Measurements from ENCODE around the gene ENTREP3. TPM values are rescaled to one million over a fixed set of nuclear protein-coding genes. Genes with fewer than 3 reads are reported as not detected.

ENTREP3 gene
- total RNA-seq, 1 donor from 2014 or later: 22.9 TPM

DNA sequence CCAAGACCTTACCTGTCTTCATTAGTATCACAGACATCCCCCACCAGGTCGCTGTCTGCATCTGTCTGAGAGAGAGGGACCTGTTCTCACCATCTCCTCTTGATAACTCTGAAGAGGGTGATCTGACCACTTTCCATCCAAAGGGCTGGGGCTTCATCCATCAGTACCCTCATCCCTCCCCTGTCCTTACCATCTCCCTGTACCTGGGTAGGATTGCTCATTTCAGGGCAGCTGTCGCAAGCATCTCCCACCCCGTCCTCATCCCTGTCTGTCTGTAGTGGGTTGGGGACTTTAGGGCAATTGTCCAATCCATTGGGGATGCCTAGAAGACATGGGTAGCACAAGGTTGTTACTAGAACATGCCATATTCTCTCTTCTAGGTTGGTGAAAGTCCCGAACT is 55.5 kb downstream of the ENTREP3 start:
- no peaks in the 10 kb centered on the region for H3K9me3 ChIP-seq
- peaks cover 12% of the 10 kb centered on the region for H3K36me3 ChIP-seq
- H3K27ac ChIP-seq: no peak overlapping the region
- intact Hi-C loops (cut with DNase I): no loop called here
- no peaks in the 10 kb centered on the region for H3K27me3 ChIP-seq (ENCODE audit: low read depth)
- ATAC-seq (no peak), DNase-seq (no peak)
- peaks cover 6% of the 10 kb centered on the region for H3K4me1 ChIP-seq
- H3K4me3 ChIP-seq: no peak overlapping the region
- TF ChIP-seq, protein P1, sequence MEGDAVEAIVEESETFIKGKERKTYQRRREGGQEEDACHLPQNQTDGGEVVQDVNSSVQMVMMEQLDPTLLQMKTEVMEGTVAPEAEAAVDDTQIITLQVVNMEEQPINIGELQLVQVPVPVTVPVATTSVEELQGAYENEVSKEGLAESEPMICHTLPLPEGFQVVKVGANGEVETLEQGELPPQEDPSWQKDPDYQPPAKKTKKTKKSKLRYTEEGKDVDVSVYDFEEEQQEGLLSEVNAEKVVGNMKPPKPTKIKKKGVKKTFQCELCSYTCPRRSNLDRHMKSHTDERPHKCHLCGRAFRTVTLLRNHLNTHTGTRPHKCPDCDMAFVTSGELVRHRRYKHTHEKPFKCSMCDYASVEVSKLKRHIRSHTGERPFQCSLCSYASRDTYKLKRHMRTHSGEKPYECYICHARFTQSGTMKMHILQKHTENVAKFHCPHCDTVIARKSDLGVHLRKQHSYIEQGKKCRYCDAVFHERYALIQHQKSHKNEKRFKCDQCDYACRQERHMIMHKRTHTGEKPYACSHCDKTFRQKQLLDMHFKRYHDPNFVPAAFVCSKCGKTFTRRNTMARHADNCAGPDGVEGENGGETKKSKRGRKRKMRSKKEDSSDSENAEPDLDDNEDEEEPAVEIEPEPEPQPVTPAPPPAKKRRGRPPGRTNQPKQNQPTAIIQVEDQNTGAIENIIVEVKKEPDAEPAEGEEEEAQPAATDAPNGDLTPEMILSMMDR (IDR thresholded peaks at IDR 0.05): no peak

DNA sequence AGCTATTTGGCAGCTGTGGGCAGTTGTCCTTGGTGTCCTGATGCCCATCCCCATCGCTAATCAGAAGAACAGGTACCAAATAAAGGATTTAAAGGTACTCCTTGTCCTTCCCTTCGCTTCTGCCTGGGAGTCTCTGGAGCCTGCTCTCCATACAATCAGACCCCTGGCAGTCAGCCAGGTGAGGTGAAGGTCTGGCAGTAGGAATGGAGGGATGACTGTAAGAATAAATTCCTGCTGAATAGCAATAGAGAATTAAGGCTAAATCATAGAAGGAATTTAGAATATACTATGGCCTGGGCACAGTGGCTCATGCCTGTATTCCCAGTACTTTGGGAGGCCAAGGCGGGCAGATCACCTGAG is 56.8 kb downstream of the ENTREP3 start:
- intact Hi-C loops (cut with DNase I): no loop called here
- peak; percentile 24 for DNase-seq

DNA sequence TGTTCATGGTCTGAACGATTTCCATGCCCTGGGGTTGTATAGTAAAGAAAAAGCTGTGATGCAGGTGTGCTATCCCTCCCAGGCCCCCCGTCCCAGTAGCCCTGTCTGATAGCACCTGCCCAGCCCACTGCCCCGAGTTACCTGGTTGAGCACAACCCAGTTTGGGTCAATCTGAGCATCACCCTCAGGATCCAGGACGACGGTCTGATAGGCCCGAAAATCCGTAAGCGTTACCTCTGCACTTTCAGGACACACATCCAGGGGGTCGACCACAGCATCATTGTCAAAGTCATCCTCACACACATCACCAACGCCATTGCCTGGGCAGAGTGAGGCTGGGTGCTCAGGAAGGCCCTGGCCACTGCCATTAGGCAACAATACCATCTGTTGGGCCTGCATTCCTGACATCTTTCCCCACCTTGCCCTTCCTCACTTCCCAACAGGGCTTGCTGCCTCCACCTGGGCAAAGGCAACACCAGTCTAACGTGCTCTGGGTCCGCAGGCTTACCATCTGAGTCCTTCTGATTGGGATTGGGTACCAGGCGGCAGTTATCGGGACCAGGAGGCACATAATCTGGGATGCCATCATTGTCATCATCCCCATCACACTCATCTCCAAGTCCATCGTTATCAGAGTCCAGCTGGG is 57.3 kb downstream of the ENTREP3 start:
- intact Hi-C loops (cut with DNase I): no loop called here
- no peak overlapping the region for H3K27ac ChIP-seq
- TF ChIP-seq, protein P1 (IDR thresholded peaks at IDR 0.05): no peak
- H3K9me3 ChIP-seq: no peaks in the 10 kb centered on the region
- H3K27me3 ChIP-seq (ENCODE audit: low read depth): no peaks in the 10 kb centered on the region
- no peak overlapping the region for H3K4me3 ChIP-seq
- no peak for DNase-seq
- no peak for ATAC-seq
- peaks cover 12% of the 10 kb centered on the region for H3K36me3 ChIP-seq
- peaks cover 21% of the 10 kb centered on the region for H3K4me1 ChIP-seq

More for the DNA sequence above, 56.8 kb downstream of the ENTREP3 start:
- Histone ChIP-seq H3K36me3 (peaks cover 12% of the 10 kb centered on the region), H3K4me3 (no peak overlapping the region), H3K27ac (no peak overlapping the region), H3K27me3 (ENCODE audit: low read depth) (no peaks in the 10 kb centered on the region), H3K4me1 (peaks cover 17% of the 10 kb centered on the region), H3K9me3 (no peaks in the 10 kb centered on the region)
- TF ChIP-seq, protein P1 (IDR thresholded peaks at IDR 0.05): no peak
- no peak for ATAC-seq

Other genes starting within 250 kb of the ENTREP3 start
- 1.4 TPM for gene DCST2, start 221.7 kb downstream of the ENTREP3 start, total RNA-seq
- gene DCST1, start 221.7 kb downstream of the ENTREP3 start, total RNA-seq: not detected
- gene ADAM15, start 204.2 kb downstream of the ENTREP3 start, total RNA-seq: 121 TPM
- 7.4 TPM for gene EFNA4, start 191.7 kb downstream of the ENTREP3 start, total RNA-seq
- gene EFNA3, start 176.6 kb downstream of the ENTREP3 start, total RNA-seq: 1.0 TPM
- gene EFNA1, start 127.6 kb downstream of the ENTREP3 start, total RNA-seq: 144 TPM
- gene SLC50A1, start 119.6 kb downstream of the ENTREP3 start, total RNA-seq: 42.6 TPM
- gene DPM3, start 115.0 kb downstream of the ENTREP3 start, total RNA-seq: 62.3 TPM
- gene KRTCAP2, start 82.2 kb downstream of the ENTREP3 start, total RNA-seq: 173 TPM
- 0.35 TPM for gene TRIM46, start 81.6 kb downstream of the ENTREP3 start, total RNA-seq
- 24.4 TPM for gene THBS3, start 47.6 kb downstream of the ENTREP3 start, total RNA-seq
- 27.9 TPM for gene MTX1, start 46.8 kb downstream of the ENTREP3 start, total RNA-seq
- gene SCAMP3, start 6.9 kb upstream of the ENTREP3 start, total RNA-seq: 70.2 TPM
- 51.1 TPM for gene CLK2, start 18.0 kb upstream of the ENTREP3 start, total RNA-seq
- 4.2 TPM for gene HCN3, start 22.0 kb upstream of the ENTREP3 start, total RNA-seq
- not detected for gene PKLR, start 46.0 kb upstream of the ENTREP3 start, total RNA-seq
- gene FDPS, start 53.4 kb upstream of the ENTREP3 start, total RNA-seq: 184 TPM
- 27.6 TPM for gene RUSC1, start 65.4 kb upstream of the ENTREP3 start, total RNA-seq